MCF 10A (cell line): ENCODE measurements around the gene DET1. TPM values are rescaled to one million over a fixed set of nuclear protein-coding genes. Genes with fewer than 3 reads are reported as not detected.

Experiments used
- BruUV-seq: library from RNA; stranded (reverse); fragments of 400-500 nt; replicated peaks from 2 replicates; lab custom pipeline; 2021; lab: Mats Ljungman, UMichigan
- CTCF ChIA-PET: fragments of 300-600 bp; sonication (Branson Sonifier 250); formaldehyde crosslinking; extraction: SDS; loops from one replicate; lab custom pipeline; 2021; ENCODE audit warnings: antibody characterized with exemption, inconsistent platforms; lab: Yijun Ruan, JAX
- POLR2A ChIA-PET: fragments of 300-600, 350-650 bp; sonication (Branson Sonifier 250); formaldehyde crosslinking; extraction: SDS; loops from one replicate; lab custom pipeline; 2020; ENCODE audit warnings: antibody characterized with exemption, inconsistent platforms; lab: Yijun Ruan, JAX
- DNase-seq: peaks from one replicate; pipeline ENCODE4 v3.0.0-alpha.2; 2018; ENCODE audit not compliant: unreplicated experiment
- H3K27ac Mint-ChIP-seq: one replicate; pipeline ENCODE4 v1.8.0; 2022; ENCODE audit warnings: mild to moderate bottlenecking, low read depth, mixed read lengths; ENCODE audit not compliant: unreplicated experiment
- H3K27me3 Mint-ChIP-seq: one replicate; pipeline ENCODE4 v1.8.0; 2022; ENCODE audit warnings: mixed read lengths; ENCODE audit not compliant: insufficient read depth, unreplicated experiment
- H3K36me3 Mint-ChIP-seq: one replicate; pipeline ENCODE4 v1.8.0; 2022; ENCODE audit warnings: mild to moderate bottlenecking, moderate library complexity, mixed read lengths; ENCODE audit not compliant: insufficient read depth, unreplicated experiment
- H3K4me1 Mint-ChIP-seq: one replicate; pipeline ENCODE4 v1.8.0; 2022; ENCODE audit warnings: mixed read lengths; ENCODE audit not compliant: insufficient read depth, unreplicated experiment
- H3K4me3 Mint-ChIP-seq: one replicate; pipeline ENCODE4 v1.8.0; 2022; ENCODE audit warnings: mild to moderate bottlenecking, moderate library complexity, mixed read lengths; ENCODE audit not compliant: unreplicated experiment
- H3K9me3 Mint-ChIP-seq: one replicate; pipeline ENCODE4 v1.8.0; 2022; ENCODE audit warnings: mixed read lengths; ENCODE audit not compliant: unreplicated experiment
- intact Hi-C: fragments of 100-400 bp; cut with micrococcal nuclease; formaldehyde crosslinking; loops from 2 replicates; pipeline ENCODE4 v1.14.1; 2022
- total RNA-seq: library from RNA; stranded (reverse); gene quantifications from 2 replicates; pipeline ENCODE4 v1.2.3, GENCODE V29; 2022
- TF ChIP-seq, protein P1 (sequence below): fragments of 200-600 bp; IDR thresholded peaks from one replicate; pipeline ENCODE4 v1.8.0; 2022; ENCODE audit warnings: antibody characterized with exemption, mild to moderate bottlenecking; ENCODE audit not compliant: unreplicated experiment

The DET1 gene
- total RNA-seq, 1 experiment from 2014 or later: 5.1 TPM

DNA sequence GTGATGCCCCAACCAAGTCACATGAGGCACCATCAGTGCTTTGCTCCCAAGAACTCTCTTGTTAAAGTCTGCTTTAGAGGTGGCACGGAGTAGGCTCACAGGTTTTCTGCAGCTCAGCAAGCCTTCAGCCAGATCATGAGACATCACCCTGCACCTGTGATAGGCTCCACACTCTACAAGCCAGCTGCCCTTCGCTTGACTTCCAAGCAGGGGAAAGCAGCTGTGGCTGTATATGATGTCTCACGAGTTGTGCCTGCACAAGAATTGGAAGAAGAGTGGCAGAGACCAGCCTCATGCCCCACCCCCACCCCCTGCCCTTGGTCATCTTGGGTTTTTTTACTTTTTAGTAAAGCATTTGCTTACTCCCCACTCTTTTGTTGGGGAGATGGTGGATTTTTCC is 56.4 kb downstream of the DET1 start:
- CTCF ChIA-PET: interaction anchor here (0.6 to 2.3 kb wide), 3 partner anchors 13 to 105 kb away, joined by 3 to 6 read pairs (median 4); no protein-coding TSS in a partner anchor
- H3K9me3 Mint-ChIP-seq: no peaks in the 10 kb centered on the region
- BruUV-seq: no TSS peak
- H3K36me3 Mint-ChIP-seq: no peaks in the 10 kb centered on the region
- peaks cover 6% of the 10 kb centered on the region for H3K4me1 Mint-ChIP-seq
- TF ChIP-seq, protein P1, sequence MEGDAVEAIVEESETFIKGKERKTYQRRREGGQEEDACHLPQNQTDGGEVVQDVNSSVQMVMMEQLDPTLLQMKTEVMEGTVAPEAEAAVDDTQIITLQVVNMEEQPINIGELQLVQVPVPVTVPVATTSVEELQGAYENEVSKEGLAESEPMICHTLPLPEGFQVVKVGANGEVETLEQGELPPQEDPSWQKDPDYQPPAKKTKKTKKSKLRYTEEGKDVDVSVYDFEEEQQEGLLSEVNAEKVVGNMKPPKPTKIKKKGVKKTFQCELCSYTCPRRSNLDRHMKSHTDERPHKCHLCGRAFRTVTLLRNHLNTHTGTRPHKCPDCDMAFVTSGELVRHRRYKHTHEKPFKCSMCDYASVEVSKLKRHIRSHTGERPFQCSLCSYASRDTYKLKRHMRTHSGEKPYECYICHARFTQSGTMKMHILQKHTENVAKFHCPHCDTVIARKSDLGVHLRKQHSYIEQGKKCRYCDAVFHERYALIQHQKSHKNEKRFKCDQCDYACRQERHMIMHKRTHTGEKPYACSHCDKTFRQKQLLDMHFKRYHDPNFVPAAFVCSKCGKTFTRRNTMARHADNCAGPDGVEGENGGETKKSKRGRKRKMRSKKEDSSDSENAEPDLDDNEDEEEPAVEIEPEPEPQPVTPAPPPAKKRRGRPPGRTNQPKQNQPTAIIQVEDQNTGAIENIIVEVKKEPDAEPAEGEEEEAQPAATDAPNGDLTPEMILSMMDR: no peak
- POLR2A ChIA-PET: interaction anchor here (1.3 kb wide), 1 partner anchor 13 kb away, joined by 3 read pairs; no protein-coding TSS in a partner anchor
- no peak for DNase-seq
- no peak overlapping the region for H3K4me3 Mint-ChIP-seq
- peak overlapping the region; percentile 23 for H3K27ac Mint-ChIP-seq
- intact Hi-C loops: no loop called here
- H3K27me3 Mint-ChIP-seq: peaks cover 11% of the 10 kb centered on the region

DNA sequence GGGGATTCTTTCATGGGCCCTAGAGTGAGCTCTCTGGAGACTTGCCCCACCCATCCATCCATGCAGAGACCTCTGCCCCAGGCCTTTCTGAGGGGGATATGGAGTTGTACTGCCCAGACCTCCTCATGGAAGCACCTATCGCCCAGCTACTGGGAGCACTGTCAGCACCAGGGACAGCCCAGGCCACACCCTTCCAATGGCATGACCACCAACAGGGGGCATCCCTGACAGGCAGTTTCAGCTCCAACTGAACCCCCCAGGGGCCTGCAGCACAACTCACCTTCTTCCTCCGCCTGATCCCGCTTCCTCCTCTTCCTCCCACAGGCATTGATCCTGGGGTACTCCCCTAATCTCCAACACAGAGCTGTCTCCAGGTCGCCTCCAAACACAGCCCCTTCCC is 57.2 kb downstream of the DET1 start:
- Mint-ChIP-seq H3K4me1 (peaks cover 6% of the 10 kb centered on the region), H3K9me3 (no peaks in the 10 kb centered on the region), H3K36me3 (no peaks in the 10 kb centered on the region), H3K4me3 (no peak overlapping the region), H3K27me3 (peaks cover 11% of the 10 kb centered on the region), H3K27ac (peak overlapping the region; percentile 23)
- no TSS peak for BruUV-seq
- ChIA-PET CTCF (interaction anchor here (0.6 to 2.3 kb wide), 4 partner anchors 12 to 106 kb away, joined by 3 to 6 read pairs (median 4); no protein-coding TSS in a partner anchor), POLR2A (interaction anchor here (1.3 kb wide), 1 partner anchor 13 kb away, joined by 3 read pairs; no protein-coding TSS in a partner anchor)
- TF ChIP-seq, protein P1: no peak
- DNase-seq: no peak
- intact Hi-C loops: no loop called here

DNA sequence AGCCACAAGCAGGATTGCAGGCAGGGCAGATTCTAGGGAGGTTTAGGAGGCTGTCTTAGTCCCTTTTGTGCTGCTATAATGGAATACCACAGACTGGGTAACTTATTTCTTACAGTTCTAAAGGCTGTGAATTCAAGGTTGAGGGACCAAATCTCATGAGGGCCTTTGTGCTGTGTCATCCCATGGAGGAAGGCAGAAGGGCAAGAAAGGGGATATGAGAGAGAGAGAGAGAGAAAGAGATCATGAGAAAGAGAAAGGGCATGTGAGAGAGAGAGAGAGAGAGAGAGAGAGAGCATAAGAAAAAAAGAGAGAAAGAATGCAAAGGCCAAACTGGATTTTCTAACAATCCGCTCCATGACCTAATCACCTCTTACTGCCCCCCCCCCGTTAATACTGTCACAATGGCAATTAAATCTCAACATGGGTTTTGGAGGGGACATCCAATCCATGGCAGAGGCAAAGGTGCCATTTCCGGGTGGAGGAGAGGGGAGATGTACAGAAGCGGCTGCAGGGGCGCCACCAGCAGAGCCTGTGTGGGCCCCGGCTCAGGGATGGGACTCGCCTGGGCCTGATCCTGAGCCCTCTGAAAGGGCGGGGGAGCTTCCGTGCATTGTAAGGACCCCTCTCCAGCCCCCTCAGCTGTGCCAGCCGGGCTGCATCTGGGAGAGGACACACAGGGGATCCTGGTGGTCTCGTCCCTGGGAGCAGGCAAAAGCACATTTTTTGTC is 58.5 kb downstream of the DET1 start:
- Mint-ChIP-seq H3K36me3 (no peaks in the 10 kb centered on the region), H3K4me3 (no peak overlapping the region), H3K9me3 (no peaks in the 10 kb centered on the region), H3K27ac (no peak overlapping the region), H3K4me1 (peaks cover 6% of the 10 kb centered on the region), H3K27me3 (peaks cover 11% of the 10 kb centered on the region)
- no TSS peak for BruUV-seq
- DNase-seq: no peak
- ChIA-PET POLR2A (no interaction called here), CTCF (interaction anchor here (2.3 kb wide), 1 partner anchor 11 kb away, joined by 6 read pairs; no protein-coding TSS in a partner anchor)
- TF ChIP-seq, protein P1: no peak
- intact Hi-C loops: no loop called here

DNA sequence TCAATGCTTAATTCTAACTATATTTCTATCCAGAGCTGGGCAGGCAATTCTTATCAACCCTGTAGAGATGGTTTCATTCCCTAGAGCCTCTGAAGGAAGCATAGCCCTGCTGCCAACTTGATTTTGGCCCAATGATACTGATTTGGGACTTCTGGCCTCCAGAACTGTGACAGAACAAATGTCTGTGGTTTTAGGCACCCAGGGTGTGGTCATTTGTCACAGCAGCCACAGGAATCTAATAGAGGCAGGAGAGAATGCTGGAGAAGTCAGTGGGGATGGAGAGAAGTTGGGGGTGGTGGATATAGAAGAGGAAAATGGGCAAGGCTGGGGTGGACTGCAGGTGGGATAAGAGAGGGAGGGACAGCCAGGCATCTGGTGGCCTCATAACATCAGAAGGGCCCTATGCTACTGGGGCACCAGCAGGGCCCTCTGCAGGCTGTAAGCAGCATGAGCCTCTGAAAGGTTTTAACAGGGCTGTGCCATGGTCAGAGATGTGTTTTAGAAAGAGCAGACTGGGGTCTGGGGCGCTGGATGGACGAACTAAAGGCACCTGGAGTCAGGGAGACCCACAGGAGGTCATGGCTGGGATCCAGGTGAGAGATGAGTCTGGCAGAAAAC is 59.2 kb downstream of the DET1 start:
- CTCF ChIA-PET: no interaction called here
- Mint-ChIP-seq H3K27me3 (peaks cover 11% of the 10 kb centered on the region), H3K9me3 (no peaks in the 10 kb centered on the region), H3K27ac (no peak overlapping the region), H3K4me1 (peaks cover 6% of the 10 kb centered on the region), H3K4me3 (no peak overlapping the region), H3K36me3 (no peaks in the 10 kb centered on the region)
- POLR2A ChIA-PET: no interaction called here
- BruUV-seq: no TSS peak
- intact Hi-C loops: no loop called here
- TF ChIP-seq, protein P1: no peak
- DNase-seq: no peak
